A673 (cell line): ENCODE results near the gene NACC2. TPM values are rescaled to one million over a fixed set of nuclear protein-coding genes. Genes with fewer than 3 reads are reported as not detected.
A peak's percentile ranks its signal among the peaks of the same experiment; 100 is the strongest.

Source experiments
- BruUV-seq: library from RNA; stranded (reverse); fragments of 400-500 nt; replicated peaks from 2 replicates; lab custom pipeline; 2021; lab: Mats Ljungman, UMichigan
- CTCF ChIA-PET: fragments of 300-600 bp; sonication (Branson Sonifier 250); formaldehyde crosslinking; loops from one replicate; lab custom pipeline; 2022; ENCODE audit warnings: antibody characterized with exemption; lab: Charles Lee
- POLR2A ChIA-PET: fragments of 300-600 bp; sonication (Branson Sonifier 250); formaldehyde crosslinking; loops from one replicate; lab custom pipeline; 2022; ENCODE audit warnings: antibody characterized with exemption; ENCODE audit not compliant: low non-redundant PET; lab: Charles Lee
- DNase-seq: peaks from one replicate; pipeline ENCODE4 v3.0.0-alpha.2; 2015; ENCODE audit warnings: low spot score
- H3K27ac ChIP-seq: fragments of 200-600 bp; sonication (generic); 2 replicates; pipeline ENCODE4 v1.5.1; 2016; ENCODE audit warnings: mixed run types, low read depth, mild to moderate bottlenecking, mixed read lengths, antibody characterized with exemption, low read length; ENCODE audit not compliant: poor library complexity, severe bottlenecking
- H3K27me3 ChIP-seq: fragments of 200-600 bp; sonication (generic); replicated peaks from 2 replicates; pipeline ENCODE4 v1.6.1; 2017; ENCODE audit warnings: mixed run types, low read depth, mild to moderate bottlenecking, mixed read lengths, antibody characterized with exemption, low read length; ENCODE audit not compliant: insufficient read depth, poor library complexity
- H3K36me3 ChIP-seq: fragments of 200-600 bp; sonication (generic); 2 replicates; pipeline ENCODE4 v1.6.1; 2016; ENCODE audit warnings: mixed run types, mild to moderate bottlenecking, mixed read lengths, antibody characterized with exemption, low read length; ENCODE audit not compliant: insufficient read depth, poor library complexity, severe bottlenecking
- H3K4me1 ChIP-seq: fragments of 200-600 bp; sonication (generic); 2 replicates; pipeline ENCODE4 v1.6.1; 2017; ENCODE audit warnings: mixed run types, mild to moderate bottlenecking, mixed read lengths, antibody characterized with exemption, low read length; ENCODE audit not compliant: insufficient read depth, poor library complexity, severe bottlenecking
- H3K4me3 ChIP-seq: fragments of 200-600 bp; sonication (generic); 2 replicates; pipeline ENCODE4 v1.5.1; 2016; ENCODE audit warnings: low read depth, mixed run types, mild to moderate bottlenecking, mixed read lengths, low read length; ENCODE audit not compliant: poor library complexity, severe bottlenecking
- H3K9me3 ChIP-seq: fragments of 200-600 bp; sonication (generic); 2 replicates; pipeline ENCODE4 v1.6.1; 2016; ENCODE audit warnings: mixed run types, low read depth, mild to moderate bottlenecking, mixed read lengths, antibody characterized with exemption, low read length; ENCODE audit not compliant: poor library complexity, severe bottlenecking
- CTCF ChIP-seq: fragments of 300-800, 200-600 bp; sonication (generic); conservative IDR thresholded peaks from 2 replicates; pipeline ENCODE4 v1.5.1; 2017; ENCODE audit warnings: low read depth, mild to moderate bottlenecking, antibody characterized with exemption, low read length, moderate library complexity, mixed read lengths
- EZH2 ChIP-seq: fragments of 200-600 bp; sonication (generic); IDR thresholded peaks from 2 replicates; pipeline ENCODE4 v1.6.1; 2017; ENCODE audit warnings: borderline replicate concordance, low read depth, mild to moderate bottlenecking, mixed read lengths, antibody characterized with exemption, low read length; ENCODE audit not compliant: poor library complexity, severe bottlenecking
- intact Hi-C: fragments of 100-400 bp; cut with micrococcal nuclease; formaldehyde crosslinking; loops from one replicate; pipeline ENCODE4 v1.10.0; 2022; ENCODE audit not compliant: unreplicated experiment
- total RNA-seq: library from RNA; stranded (reverse); gene quantifications from 2 replicates; pipeline ENCODE4 v1.2.3, GENCODE V29; 2021

Gene NACC2
- total RNA-seq, 1 experiment from 2014 or later = 19.5 TPM

- Histone ChIP-seq H3K4me1 (peaks cover 83% of the 10 kb centered on the region), H3K27me3 (no peaks in the 10 kb centered on the region)
- no TSS peak for BruUV-seq
Observed at GRCh38 chr9:136054146-136054545, 40.9 kb downstream of the NACC2 start.

GRCh38 chr9:136053757-136054142 is 41.3 kb downstream of the NACC2 start:
- H3K27ac ChIP-seq = peak overlapping the region; percentile 97

More at GRCh38 chr9:136054146-136054545, 40.9 kb downstream of the NACC2 start:
- Histone ChIP-seq H3K9me3 (no peaks in the 10 kb centered on the region), H3K36me3 (peaks cover 9% of the 10 kb centered on the region), H3K27ac (no peak overlapping the region), H3K4me3 (no peak overlapping the region)
- ChIA-PET CTCF (no interaction called here), POLR2A (no interaction called here)
- intact Hi-C loops = loop anchor here (5.0 kb wide), 1 partner anchor 87 kb away; no protein-coding TSS in a partner anchor
- no peak for DNase-seq
- TF ChIP-seq CTCF (no peak), EZH2 (no peak)

DNA sequence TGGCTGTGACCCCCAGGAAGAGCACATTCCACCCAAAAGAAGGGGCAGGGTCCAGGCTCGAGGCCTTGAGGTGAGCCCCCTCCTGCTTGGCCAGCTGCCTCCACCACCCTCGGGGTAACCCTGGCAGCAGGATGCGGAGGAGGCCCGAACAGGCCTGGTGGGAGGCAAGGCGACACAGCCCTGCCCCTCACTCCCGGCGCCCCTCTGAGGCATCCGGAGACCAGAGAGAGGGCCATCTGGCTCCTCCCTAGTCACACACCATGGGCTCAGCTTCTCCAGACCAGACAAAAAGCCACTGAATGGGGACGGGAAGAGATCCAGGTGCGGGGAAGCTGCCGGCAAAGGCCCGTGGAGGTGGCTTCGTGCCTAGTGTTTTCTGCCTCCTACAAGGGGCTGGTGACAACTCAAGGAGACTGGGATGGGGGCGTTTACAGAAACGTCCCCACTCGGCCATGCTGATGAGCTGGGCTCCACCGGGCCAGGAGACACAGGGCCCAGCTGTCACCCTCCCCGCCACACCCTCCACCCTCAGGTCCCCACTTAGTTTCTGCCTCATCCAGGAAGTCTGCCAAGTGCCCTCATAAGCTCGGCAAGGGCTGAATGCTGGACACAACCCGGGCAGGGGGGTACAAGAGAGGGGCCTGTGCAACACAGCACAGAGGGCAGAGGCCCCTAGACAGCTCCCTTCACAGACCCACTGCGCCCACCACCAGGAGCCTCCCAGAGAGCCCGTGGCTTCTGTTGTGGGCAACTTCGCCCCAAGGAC is 41.9 kb downstream of the NACC2 start:
- Histone ChIP-seq H3K27ac (peak overlapping the region; percentile 97), H3K4me1 (peaks cover 83% of the 10 kb centered on the region), H3K36me3 (peaks cover 10% of the 10 kb centered on the region), H3K9me3 (no peaks in the 10 kb centered on the region), H3K27me3 (no peaks in the 10 kb centered on the region), H3K4me3 (peak overlapping the region; percentile 96)
- CTCF ChIA-PET = no interaction called here
- intact Hi-C loops = loop anchor here (5.0 kb wide), 1 partner anchor 86 kb away; no protein-coding TSS in a partner anchor
- DNase-seq = no peak
- no peak for TF ChIP-seq EZH2
- no peak for TF ChIP-seq CTCF
- POLR2A ChIA-PET = interaction anchor here (0.6 kb wide), 1 partner anchor 143 kb away, joined by 4 read pairs; no protein-coding TSS in a partner anchor
- no TSS peak for BruUV-seq

More at GRCh38 chr9:136053757-136054142, 41.3 kb downstream of the NACC2 start:
- Histone ChIP-seq H3K36me3 (peaks cover 10% of the 10 kb centered on the region), H3K27me3 (no peaks in the 10 kb centered on the region), H3K9me3 (no peaks in the 10 kb centered on the region), H3K4me3 (no peak overlapping the region), H3K4me1 (peaks cover 83% of the 10 kb centered on the region)
- intact Hi-C loops = loop anchor here (5.0 kb wide), 1 partner anchor 86 kb away; no protein-coding TSS in a partner anchor
- DNase-seq = no peak
- BruUV-seq = no TSS peak
- TF ChIP-seq CTCF = no peak
- no peak for TF ChIP-seq EZH2
- CTCF ChIA-PET = no interaction called here
- POLR2A ChIA-PET = interaction anchor here (0.6 kb wide), 1 partner anchor 143 kb away, joined by 4 read pairs; no protein-coding TSS in a partner anchor
